Fibroblast of the conjunctiva (primary cell): ENCODE data around the gene ARHGAP11A.

Experiments
- DNase-seq: peaks from one replicate; pipeline ENCODE4 v3.0.0-alpha.2; 2010; ENCODE audit warnings: low read depth

ARHGAP11A gene

GRCh38 chr15:32685576-32685975, 70.3 kb downstream of the ARHGAP11A start:
- no peak for DNase-seq

GRCh38 chr15:32687556-32687955, 72.3 kb downstream of the ARHGAP11A start:
- no peak for DNase-seq

- no peak for DNase-seq
Measured at GRCh38 chr15:32688151-32688639, 72.9 kb downstream of the ARHGAP11A start.
